Hindlimb muscle (tissue), 1 donor: ENCODE results near the gene WDPCP. TPM values are rescaled to one million over a fixed set of nuclear protein-coding genes. Genes with fewer than 3 reads are reported as not detected.
"Not testable (repeated sequence)": the region's sequence is repeated elsewhere in the genome, so short reads cannot be mapped to it uniquely, and the experiment has no call there.

Source experiments
- DNase-seq: peaks from one replicate; pipeline ENCODE4 v3.0.0-alpha.2; 2013
- polyA plus RNA-seq: library from polyadenylated mRNA; unstranded; fragments of 120-200 nt; gene quantifications from one replicate; pipeline ENCODE4 v1.2.1, GENCODE V29; 2013; ENCODE audit not compliant: insufficient read length

WDPCP gene
- polyA plus RNA-seq, 1 donor: 8.6 TPM

- no peak for DNase-seq
Observed at GRCh38 chr2:63225964-63226686, 362.2 kb downstream of the WDPCP start.

DNA sequence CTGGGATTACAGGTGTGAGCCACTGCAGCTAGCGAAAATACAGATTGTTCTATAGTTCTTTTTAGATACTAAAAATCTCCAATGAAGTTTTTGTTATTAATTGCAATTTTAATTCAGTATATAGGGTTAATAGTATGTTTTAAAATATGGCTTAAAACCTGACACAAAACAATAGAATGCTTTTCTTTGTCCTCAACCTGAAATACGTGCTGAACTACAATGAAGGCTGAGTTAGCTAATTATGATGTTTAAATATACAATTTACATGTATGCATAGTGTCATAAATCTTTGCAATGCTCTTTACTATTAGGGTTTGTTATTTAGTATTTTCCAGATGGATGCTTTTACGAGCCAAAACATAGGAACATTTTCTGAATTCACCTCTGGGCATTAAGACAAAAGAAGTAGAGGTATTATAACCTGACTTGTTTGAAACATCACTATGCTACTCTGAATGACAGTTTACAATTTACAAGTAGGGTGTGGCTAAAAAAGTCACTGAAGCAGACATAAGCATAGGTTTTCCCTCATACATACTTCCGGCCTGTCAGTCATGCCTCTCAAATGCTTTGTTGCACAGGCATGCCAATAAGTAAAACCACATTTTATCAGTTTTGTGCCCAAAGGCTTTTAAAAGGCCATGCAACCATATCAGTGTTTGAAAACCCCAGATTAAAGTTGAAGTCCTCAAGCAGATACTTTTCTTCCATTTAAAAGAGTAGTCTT is 369.3 kb downstream of the WDPCP start:
- DNase-seq: no peak

DNA sequence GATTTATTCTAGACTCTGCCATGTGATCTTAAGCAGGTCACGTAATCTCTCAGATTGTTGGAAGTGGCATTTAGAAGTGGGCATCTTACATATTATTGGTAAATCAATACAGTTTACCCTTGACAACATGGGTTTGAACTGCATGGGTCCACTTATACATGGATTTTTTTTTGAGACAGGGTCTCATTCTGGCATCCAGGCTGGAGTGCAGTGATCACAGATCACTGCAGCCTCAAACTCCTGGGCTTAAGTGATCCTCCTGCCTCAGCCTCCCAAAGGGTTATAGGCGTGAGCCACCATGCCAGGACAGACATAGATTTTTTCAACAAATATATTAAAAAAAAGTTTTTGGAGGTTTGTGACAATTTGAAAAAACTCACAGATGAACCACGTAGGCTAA is 393.0 kb downstream of the WDPCP start:
- DNase-seq: no peak

DNA sequence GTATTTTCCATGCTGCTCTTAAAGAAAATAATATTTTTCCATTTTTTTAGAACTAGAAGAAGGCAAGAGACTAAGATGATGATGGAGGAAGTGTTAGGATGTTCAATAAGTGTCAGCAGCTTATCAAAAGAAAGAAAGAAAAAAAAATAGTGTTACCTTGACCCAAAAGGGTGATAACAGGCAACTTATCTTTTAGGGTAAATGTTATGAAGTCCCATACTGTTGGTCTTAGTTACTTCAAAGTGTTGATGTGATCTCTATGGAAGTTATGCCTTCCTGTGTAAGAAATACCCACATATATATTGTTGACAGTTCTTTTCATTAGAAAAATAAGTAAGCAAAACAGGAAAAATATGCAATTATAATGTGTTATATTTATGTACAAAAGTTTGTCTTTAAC is 394.1 kb downstream of the WDPCP start:
- DNase-seq: no peak

DNA sequence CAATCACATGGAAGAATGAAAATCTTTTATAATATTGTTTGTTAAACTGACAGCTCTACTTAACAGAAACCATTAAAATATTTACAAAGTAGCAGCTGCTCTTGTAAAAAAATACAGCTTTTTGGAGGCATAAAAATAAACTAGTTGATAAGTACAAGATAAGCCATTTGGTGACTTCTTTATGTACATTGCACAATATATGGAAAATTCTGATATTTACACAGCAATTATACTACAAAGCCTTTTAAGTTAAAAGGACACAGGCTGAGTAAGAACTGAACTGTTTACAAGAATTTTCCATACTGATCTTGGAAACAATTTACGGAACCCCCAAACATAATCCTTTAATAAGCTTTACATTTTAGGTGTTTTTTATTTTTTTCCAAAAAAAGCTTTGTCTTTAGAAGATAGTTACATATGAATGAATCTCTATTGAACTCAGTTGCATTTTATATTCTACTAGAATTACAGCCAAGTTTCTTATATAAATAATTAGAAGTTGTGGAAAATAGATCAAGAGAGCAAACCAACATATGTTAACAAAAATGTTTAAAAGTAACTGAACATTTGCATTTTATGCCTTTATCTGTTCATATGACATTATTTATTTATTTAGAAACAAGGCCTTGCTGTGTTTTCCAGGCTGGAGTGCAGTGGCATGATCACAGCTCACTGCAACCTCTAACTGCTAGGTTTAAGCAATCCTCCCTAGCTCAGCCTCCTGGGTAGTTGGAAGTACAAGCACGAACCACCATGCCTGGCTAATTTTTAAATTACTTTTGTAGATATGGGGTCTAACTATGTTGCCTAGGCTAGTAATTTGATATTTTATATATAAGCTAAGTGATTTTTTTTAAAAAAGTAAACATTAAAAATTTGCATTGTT is 395.1 kb downstream of the WDPCP start:
- DNase-seq: no peak

DNA sequence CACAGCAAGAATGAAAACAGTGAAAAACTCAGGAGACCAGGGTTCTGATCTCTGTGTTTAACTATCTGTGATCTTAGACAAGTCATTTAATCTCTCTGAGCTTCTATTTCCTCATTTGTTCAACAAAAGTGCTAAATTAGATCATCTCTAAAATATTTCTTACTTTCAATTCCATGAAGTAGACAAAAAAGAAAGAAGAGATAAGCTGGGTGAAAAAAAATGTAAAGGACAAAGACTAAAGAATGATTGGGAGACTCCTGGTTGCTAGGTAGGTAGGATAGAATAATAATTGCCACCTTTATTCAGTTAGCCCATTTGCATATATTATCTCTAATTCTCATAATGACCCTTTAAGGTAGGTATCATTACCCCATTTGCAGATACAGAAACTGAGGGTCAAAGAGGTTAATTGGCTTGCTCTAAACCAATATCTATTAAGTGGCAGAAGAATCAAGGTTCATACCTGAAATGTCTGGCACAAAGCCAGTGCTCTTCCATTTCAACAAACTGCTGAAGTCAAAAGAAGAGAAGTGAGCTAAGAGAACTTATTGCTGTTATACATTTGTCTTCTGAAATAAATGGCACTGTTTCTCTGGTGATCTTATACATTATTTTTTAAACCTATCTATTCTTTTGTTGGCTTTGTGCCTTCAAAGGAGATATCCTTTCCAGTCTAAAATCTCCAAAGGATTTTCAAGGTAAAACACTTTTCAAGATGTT is 395.9 kb downstream of the WDPCP start:
- no peak for DNase-seq

DNA sequence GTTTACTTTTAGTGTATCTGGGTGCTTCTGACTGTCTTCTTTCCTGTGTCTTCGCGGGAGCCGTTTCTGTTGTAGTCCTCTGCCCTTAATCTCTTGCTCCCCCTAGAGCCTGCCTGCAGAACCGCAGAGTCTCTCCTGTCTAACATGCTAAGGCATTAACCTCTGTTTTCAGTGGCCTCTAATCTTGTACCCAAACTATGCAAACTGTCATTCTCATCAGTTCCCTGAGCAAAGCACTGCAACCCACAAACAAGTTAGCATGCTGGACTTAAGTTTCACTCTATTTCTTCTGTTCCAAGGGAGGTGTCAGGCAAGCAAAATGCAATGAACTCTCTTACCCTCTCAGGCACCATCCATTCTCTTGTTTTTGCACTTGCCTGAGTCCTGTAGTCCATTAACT is 399.3 kb downstream of the WDPCP start:
- no peak for DNase-seq

DNA sequence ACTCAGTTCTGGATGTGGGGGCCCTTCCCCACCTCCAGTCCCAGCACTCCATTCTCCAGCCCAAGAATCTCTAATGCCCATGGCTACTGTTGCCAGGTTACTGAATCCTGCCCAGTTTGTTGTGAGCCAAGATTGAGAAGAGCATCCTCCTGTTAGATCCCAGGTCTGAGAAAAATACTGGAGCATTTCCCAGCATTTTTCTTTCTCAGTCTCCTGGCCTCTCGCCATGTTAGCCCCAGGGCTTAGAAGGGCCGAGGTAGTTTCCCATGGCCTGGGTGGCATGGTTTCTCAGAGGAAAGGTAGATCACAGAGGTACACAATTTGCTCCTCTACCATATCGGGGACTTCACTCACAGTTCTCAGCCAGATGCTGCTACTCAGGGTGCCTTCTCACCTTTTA is 401.9 kb downstream of the WDPCP start:
- DNase-seq: no peak

DNA sequence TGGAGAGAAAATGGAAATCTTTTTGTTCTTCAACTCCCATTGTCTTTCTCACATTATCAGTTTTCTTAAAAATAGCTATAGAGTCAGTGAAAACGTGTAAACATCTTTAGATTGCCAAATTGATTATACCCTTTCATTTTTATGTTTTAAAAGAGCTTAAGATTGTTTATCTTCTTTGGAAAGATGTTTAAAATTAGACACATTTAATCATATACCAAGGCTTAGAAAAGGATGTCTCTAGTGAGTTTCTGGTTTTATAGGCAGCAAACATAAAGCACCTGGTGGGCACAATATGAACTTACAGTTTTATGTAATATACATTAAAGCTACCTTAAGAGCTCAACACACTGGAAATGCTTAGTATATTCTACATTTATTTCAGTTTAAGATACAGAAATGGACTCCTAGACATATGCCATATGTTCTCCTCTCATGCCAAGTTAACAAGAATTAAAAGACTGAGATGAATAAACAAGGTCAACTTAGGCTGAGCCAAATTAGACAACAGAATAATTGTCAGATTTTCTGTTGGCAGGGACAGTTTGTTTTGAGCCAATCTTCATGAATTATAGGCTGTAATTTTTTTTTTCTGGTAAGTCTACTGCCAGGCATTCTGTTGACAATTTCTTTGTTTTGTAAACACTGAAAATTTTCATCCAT is 425.0 kb downstream of the WDPCP start:
- no peak for DNase-seq

- no peak for DNase-seq
Observed at GRCh38 chr2:63159262-63159661, 429.0 kb downstream of the WDPCP start.

DNA sequence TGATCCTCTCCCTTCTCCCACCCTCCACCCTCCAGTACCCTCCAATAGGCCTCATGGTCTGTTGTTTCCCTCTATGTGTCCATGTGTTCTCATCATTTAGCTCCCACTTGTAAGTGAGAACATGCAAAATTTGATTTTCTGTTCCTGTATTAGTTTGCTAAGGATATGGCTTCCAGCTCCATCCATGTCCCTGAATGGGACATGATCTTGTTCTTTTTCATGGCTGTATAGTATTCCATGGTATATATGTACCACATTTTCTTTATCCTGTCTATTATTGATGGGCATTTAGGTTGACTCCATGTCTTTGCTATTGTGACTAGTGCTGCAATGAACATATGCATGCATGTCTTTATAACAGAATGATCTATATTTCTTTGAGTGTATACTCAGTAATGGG is 451.6 kb downstream of the WDPCP start:
- DNase-seq: not testable (repeated sequence)

DNA sequence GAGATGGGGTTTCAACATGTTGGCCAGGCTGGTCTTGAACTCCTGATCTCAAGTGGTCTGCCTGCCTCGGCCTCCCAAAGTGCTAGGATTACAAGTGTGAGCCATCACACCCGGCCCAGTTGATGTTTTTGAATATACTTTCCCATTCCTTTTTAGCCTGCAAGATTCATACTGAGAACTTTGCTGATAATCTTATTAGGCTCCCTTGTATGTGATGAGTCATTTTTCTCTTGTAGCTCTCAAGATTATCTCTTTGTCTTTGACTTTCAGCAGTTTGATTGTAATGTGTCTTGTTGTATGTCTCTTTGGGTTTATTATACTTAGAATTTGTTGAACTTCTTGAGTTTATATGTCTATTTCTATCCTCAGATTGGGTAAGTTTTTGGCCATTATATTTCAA is 456.3 kb downstream of the WDPCP start:
- DNase-seq: no peak

GRCh38 chr2:63131196-63131595 is 457.1 kb downstream of the WDPCP start:
- no peak for DNase-seq

DNA sequence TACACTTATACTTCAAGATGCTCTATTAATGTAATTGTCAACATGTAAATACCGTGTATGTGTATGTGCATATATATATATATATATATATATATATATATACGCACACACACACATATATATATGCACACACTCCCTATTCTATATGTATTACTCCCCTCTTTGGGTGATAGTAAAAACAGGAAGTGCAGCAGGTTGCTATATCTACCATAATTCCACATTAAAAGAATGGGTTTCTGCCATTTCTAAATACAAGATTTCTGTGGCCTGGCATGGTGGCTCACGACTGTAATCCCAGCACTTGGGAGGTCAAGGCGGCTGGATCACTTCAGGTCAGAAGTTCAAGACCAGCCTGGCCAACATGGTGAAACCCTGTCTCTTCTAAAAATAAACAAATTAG is 460.7 kb downstream of the WDPCP start:
- no peak for DNase-seq

DNA sequence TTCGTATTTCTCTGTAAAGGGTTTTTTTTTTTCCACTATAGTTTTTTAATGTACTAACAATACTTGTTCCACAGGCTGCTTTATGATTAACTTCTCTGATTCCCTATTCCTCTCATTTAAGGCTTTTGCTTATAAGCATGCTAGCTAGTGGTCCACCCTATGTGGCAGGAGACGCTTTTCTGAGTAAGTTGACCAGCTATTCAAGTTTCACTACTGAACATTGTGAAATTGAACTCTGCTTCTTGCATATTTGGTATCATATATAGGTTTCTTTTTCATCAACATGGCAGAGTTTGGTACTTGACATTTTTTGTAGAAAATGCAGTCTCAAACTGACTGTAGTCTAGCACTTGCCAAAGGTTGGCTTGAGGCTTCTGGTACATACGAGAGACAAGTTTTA is 463.4 kb downstream of the WDPCP start:
- DNase-seq: no peak

DNA sequence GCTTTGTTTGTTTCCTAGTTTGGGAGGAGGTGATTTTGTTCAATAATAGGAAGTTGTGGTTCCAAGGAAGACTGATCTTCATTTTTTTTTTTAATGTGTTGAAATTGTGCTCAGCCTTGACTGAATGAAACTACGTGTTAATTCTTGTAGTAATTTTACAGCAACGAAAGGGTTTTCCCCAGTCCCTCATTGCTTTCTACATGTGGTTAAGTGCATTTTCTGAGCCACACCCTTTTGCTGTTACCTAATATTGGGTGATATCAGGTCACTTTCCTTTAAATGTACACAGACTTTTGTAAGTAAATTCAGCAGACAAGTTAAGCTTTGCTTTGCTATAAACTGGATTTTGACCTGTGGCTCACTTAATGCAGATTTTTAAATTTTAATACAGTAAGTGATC is 464.1 kb downstream of the WDPCP start:
- DNase-seq: no peak

DNA sequence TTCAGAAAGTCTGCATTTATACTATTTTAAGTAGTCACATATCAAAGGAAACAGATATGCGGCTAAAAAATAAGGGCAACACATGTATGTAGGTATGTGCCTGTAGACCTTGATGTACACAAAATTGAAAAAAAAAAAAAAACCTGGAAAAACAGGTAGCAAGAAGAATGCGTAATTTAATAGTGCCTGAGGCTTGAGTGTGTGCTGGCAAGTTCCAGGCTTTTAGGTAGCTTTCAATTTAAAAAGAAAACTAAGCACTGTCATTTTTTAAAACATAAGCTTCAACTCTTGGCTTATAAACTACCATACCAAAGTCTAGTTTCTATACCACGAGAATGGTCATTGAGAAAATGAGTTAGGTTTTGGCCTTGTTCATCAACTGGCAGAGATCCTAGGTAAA is 465.4 kb downstream of the WDPCP start:
- no peak for DNase-seq

- DNase-seq: no peak
Observed at GRCh38 chr2:63121055-63121834, 467.0 kb downstream of the WDPCP start.

GRCh38 chr2:63118821-63119220 is 469.5 kb downstream of the WDPCP start:
- DNase-seq: no peak

DNA sequence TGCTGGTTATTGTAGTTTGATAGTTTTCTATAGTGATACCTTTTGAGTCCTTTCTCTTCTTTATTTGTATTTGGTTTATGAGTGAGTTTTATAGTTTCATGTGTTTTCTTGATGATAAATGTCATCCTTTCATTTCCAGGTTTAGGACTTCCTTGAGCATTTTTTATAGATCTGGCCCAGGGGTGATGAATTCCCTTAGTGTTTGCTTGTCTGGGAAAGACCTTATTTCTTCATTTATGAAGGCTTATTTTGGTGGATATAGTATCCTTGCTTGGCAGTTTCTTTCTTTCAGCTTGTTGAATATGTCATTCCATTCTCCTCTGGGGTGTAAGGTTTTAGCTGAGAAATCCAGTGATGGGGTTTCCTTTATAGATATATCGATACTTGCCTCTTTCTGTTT is 483.8 kb downstream of the WDPCP start:
- DNase-seq: no peak

GRCh38 chr2:63101954-63102353 is 486.3 kb downstream of the WDPCP start:
- DNase-seq: no peak
